ENCODE results near the gene JMJD8. TPM values are rescaled to one million over a fixed set of nuclear protein-coding genes. Genes with fewer than 3 reads are reported as not detected.
A peak's percentile ranks its signal among the peaks of the same experiment; 100 is the strongest.

JMJD8 gene
- total and polyA plus RNA-seq, 10 donors = 24.9 to 58.7 (median 35.9) TPM

- DNase-seq = no peak
- H3K9me3 ChIP-seq = no peaks in the 10 kb centered on the region
- no peak overlapping the region for H3K4me3 ChIP-seq
- peaks cover 0 to 42% (median 18%) of the 10 kb centered on the region in 7 donors for H3K27me3 ChIP-seq (replicated peaks in 1 of 7)
- no peak overlapping the region for H3K27ac ChIP-seq
- peaks cover 0 to 16% (median 0%) of the 10 kb centered on the region in 6 donors for H3K36me3 ChIP-seq
- peak in 1 of 3 donors; percentile 39 for TF ChIP-seq POLR2AphosphoS5 (IDR thresholded peaks at IDR 0.05)
- no peak for TF ChIP-seq POLR2A (IDR thresholded peaks at IDR 0.05)
- intact Hi-C loops (cut with DNase I; ENCODE audit: low total_unique reads) = no loop called here
- peaks cover 22 to 85% (median 64%) of the 10 kb centered on the region in 6 donors for H3K4me1 ChIP-seq
- WGBS, 5 donors = 72 to 91% (median 77%) methylated on average over 6 to 29 of the region's 29 CpGs
Measured at GRCh38 chr16:724188-725040, 40.3 kb upstream of the JMJD8 start.

- 40 to 90% (median 76%) methylated on average over 2 to 9 of the region's 9 CpGs for WGBS, 5 donors
- Histone ChIP-seq H3K4me3 (no peak overlapping the region), H3K27ac (no peak overlapping the region), H3K4me1 (peaks cover 24 to 83% (median 61%) of the 10 kb centered on the region in 6 donors), H3K27me3 (replicated peaks in 1 of 7) (peaks cover 0 to 35% (median 18%) of the 10 kb centered on the region in 7 donors), H3K36me3 (peaks cover 0 to 12% (median 0%) of the 10 kb centered on the region in 6 donors), H3K9me3 (no peaks in the 10 kb centered on the region)
- TF ChIP-seq CTCF (IDR thresholded peaks at IDR 0.05 in 8 of 11, conservative IDR thresholded peaks at IDR 0.05 in 3 of 11) (no peak), POLR2A (IDR thresholded peaks at IDR 0.05) (no peak), POLR2AphosphoS5 (IDR thresholded peaks at IDR 0.05) (no peak)
- no peak for DNase-seq
- intact Hi-C loops (cut with DNase I; ENCODE audit: low total_unique reads) = no loop called here
Measured at GRCh38 chr16:723695-724094, 39.6 kb upstream of the JMJD8 start.

- intact Hi-C loops (cut with DNase I; ENCODE audit: low total_unique reads) = no loop called here
- Histone ChIP-seq H3K27me3 (replicated peaks in 1 of 7) (peaks cover 0 to 29% (median 17%) of the 10 kb centered on the region in 7 donors), H3K4me3 (no peak overlapping the region), H3K36me3 (peaks cover 0 to 12% (median 0%) of the 10 kb centered on the region in 6 donors), H3K4me1 (peaks cover 24 to 80% (median 54%) of the 10 kb centered on the region in 6 donors), H3K27ac (peak overlapping the region in 1 of 8 donors; percentile 92), H3K9me3 (no peaks in the 10 kb centered on the region)
- WGBS, 5 donors = 82 to 94% (median 85%) methylated on average over 16 to 24 of the region's 24 CpGs
- TF ChIP-seq POLR2AphosphoS5 (IDR thresholded peaks at IDR 0.05) = peak in 1 of 3 donors; percentile 6
- TF ChIP-seq CTCF (IDR thresholded peaks at IDR 0.05 in 8 of 11, conservative IDR thresholded peaks at IDR 0.05 in 3 of 11) = no peak
- no peak for DNase-seq
Measured at GRCh38 chr16:722835-723633, 38.9 kb upstream of the JMJD8 start.

- Histone ChIP-seq H3K27ac (peak overlapping the region; percentile 83 to 93 (median 90)), H3K36me3 (peaks cover 0 to 14% (median 0%) of the 10 kb centered on the region in 6 donors)
- DNase-seq = peak; percentile 80
Measured at GRCh38 chr16:721765-722540, 37.8 kb upstream of the JMJD8 start.

More at GRCh38 chr16:721765-722540, 37.8 kb upstream of the JMJD8 start:
- TF ChIP-seq CTCF (IDR thresholded peaks at IDR 0.05 in 8 of 11, conservative IDR thresholded peaks at IDR 0.05 in 3 of 11) (no peak), POLR2AphosphoS5 (IDR thresholded peaks at IDR 0.05) (peak in 1 of 3 donors; percentile 59), POLR2A (IDR thresholded peaks at IDR 0.05) (no peak)
- Histone ChIP-seq H3K27me3 (replicated peaks in 1 of 7) (peaks cover 0 to 29% (median 7%) of the 10 kb centered on the region in 7 donors), H3K4me3 (peak overlapping the region; percentile 64 to 91 (median 82)), H3K4me1 (peaks cover 24 to 75% (median 44%) of the 10 kb centered on the region in 6 donors), H3K9me3 (no peaks in the 10 kb centered on the region)
- WGBS, 5 donors = 72 to 81% (median 77%) methylated on average over 8 to 51 of the region's 51 CpGs
- intact Hi-C loops (cut with DNase I; ENCODE audit: low total_unique reads) = no loop called here

Data from spleen (tissue), 11 donors.